ENCODE results near the gene LRRC40. TPM values are rescaled to one million over a fixed set of nuclear protein-coding genes. Genes with fewer than 3 reads are reported as not detected.

Gene LRRC40
- polyA plus RNA-seq, 1 donor from 2014 or later: 107 TPM

DNA sequence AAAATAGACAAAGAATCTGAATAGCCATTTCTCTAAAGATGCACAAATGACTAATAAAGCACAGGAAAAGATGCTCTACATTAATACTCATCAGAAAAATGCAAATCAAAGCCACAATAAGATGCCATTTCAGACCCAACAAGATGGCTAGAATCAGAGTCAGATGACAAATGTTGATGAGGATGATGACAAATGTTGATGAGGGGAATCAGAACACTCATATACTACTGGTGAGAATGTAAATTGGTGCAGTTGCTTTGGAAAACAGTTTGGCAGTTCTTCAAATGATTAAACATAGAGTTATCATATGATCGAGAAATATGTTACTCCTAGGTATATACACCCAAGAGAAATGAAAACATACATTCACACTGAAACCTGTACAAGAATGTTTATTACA is 33.9 kb downstream of the LRRC40 start:
- H3K9ac ChIP-seq (ENCODE audit: low read length): no peak overlapping the region
- H3K9me3 ChIP-seq (ENCODE audit: low read length): no peaks in the 10 kb centered on the region
- H3K36me3 ChIP-seq (ENCODE audit: insufficient read depth, low read length): peaks cover 5% of the 10 kb centered on the region
- no peaks in the 10 kb centered on the region for H4K20me1 ChIP-seq (ENCODE audit: insufficient read depth)
- no peak overlapping the region for H2AFZ ChIP-seq (ENCODE audit: low read depth, low read length)
- H3K9me2 ChIP-seq (ENCODE audit: insufficient read depth, low read length): no peaks in the 10 kb centered on the region
- no peak overlapping the region for H3K4me3 ChIP-seq (ENCODE audit: low read length)
- no peaks in the 10 kb centered on the region for H3F3A ChIP-seq (ENCODE audit: insufficient read depth, low read length, poor library complexity, severe bottlenecking)
- TF ChIP-seq SMC3 (conservative IDR thresholded peaks at IDR 0.05; ENCODE audit: poor library complexity) (no peak), EP300 (conservative IDR thresholded peaks at IDR 0.05; ENCODE audit: poor library complexity, severe bottlenecking) (no peak), POLR2AphosphoS5 (IDR thresholded peaks at IDR 0.05) (no peak), MXI1 (conservative IDR thresholded peaks at IDR 0.05; ENCODE audit: poor library complexity, severe bottlenecking) (no peak), RAD21 (conservative IDR thresholded peaks at IDR 0.05) (no peak), TAF1 (IDR thresholded peaks at IDR 0.05; ENCODE audit: low read depth) (no peak), EZH2 (IDR thresholded peaks at IDR 0.05; ENCODE audit: borderline replicate concordance, insufficient read depth, low read length, poor library complexity, severe bottlenecking) (no peak)
- TF ChIP-seq, protein P1, sequence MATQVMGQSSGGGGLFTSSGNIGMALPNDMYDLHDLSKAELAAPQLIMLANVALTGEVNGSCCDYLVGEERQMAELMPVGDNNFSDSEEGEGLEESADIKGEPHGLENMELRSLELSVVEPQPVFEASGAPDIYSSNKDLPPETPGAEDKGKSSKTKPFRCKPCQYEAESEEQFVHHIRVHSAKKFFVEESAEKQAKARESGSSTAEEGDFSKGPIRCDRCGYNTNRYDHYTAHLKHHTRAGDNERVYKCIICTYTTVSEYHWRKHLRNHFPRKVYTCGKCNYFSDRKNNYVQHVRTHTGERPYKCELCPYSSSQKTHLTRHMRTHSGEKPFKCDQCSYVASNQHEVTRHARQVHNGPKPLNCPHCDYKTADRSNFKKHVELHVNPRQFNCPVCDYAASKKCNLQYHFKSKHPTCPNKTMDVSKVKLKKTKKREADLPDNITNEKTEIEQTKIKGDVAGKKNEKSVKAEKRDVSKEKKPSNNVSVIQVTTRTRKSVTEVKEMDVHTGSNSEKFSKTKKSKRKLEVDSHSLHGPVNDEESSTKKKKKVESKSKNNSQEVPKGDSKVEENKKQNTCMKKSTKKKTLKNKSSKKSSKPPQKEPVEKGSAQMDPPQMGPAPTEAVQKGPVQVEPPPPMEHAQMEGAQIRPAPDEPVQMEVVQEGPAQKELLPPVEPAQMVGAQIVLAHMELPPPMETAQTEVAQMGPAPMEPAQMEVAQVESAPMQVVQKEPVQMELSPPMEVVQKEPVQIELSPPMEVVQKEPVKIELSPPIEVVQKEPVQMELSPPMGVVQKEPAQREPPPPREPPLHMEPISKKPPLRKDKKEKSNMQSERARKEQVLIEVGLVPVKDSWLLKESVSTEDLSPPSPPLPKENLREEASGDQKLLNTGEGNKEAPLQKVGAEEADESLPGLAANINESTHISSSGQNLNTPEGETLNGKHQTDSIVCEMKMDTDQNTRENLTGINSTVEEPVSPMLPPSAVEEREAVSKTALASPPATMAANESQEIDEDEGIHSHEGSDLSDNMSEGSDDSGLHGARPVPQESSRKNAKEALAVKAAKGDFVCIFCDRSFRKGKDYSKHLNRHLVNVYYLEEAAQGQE (IDR thresholded peaks at IDR 0.05; ENCODE audit: borderline replicate concordance): no peak
- TF ChIP-seq, protein P2, sequence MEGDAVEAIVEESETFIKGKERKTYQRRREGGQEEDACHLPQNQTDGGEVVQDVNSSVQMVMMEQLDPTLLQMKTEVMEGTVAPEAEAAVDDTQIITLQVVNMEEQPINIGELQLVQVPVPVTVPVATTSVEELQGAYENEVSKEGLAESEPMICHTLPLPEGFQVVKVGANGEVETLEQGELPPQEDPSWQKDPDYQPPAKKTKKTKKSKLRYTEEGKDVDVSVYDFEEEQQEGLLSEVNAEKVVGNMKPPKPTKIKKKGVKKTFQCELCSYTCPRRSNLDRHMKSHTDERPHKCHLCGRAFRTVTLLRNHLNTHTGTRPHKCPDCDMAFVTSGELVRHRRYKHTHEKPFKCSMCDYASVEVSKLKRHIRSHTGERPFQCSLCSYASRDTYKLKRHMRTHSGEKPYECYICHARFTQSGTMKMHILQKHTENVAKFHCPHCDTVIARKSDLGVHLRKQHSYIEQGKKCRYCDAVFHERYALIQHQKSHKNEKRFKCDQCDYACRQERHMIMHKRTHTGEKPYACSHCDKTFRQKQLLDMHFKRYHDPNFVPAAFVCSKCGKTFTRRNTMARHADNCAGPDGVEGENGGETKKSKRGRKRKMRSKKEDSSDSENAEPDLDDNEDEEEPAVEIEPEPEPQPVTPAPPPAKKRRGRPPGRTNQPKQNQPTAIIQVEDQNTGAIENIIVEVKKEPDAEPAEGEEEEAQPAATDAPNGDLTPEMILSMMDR (IDR thresholded peaks at IDR 0.05; ENCODE audit: poor library complexity, severe bottlenecking): no peak
- H3K27me3 ChIP-seq (ENCODE audit: insufficient read depth, low read depth, low read length): no peaks in the 10 kb centered on the region
- H3K4me2 ChIP-seq (ENCODE audit: low read length): no peak overlapping the region
- no peak overlapping the region for H3K27ac ChIP-seq (ENCODE audit: low read length)
- H3K79me2 ChIP-seq (replicated peaks; ENCODE audit: insufficient read depth, low read length): no peaks in the 10 kb centered on the region

DNA sequence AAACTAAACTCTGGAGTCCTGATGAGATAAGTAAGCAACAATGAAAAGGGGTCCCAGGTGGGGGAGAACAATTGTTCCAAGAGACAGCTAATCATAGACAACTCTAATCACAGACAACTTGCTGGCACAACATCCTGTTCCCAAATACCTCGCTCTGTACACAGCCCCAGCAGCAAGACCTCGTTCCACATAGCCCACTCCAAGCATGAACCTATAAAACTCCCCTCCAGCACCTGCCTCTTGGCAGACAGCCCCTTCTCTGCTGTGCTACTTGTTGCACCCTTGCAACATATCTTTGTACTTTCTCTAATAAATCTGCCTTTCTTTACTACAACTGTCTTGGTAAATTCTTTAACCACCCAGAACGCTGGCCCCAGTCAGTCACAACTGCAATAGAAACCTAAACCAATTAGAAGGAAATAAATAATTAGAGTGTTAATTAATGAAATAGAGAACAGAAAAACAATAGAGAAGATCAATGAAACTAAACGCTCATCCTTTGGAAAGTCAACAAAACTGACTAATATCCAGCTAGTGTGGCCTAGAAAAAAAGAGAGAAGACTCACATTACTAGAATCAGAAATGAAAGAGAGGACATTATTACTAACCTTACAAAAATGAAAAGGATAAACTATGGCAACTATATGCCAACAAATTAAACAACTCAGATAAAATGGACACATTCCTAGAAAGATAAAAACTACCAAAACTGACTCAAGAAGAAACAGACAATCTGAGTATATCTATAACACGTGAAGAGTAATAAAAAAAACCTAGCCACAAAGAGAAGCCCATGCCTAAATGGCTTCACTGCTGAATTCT is 36.1 kb downstream of the LRRC40 start:
- Histone ChIP-seq H3K36me3 (ENCODE audit: insufficient read depth, low read length) (peaks cover 5% of the 10 kb centered on the region), H4K20me1 (ENCODE audit: insufficient read depth) (no peaks in the 10 kb centered on the region), H3K27ac (ENCODE audit: low read length) (no peak overlapping the region), H3K4me3 (ENCODE audit: low read length) (no peak overlapping the region), H3K4me2 (ENCODE audit: low read length) (no peak overlapping the region), H3K9me3 (ENCODE audit: low read length) (no peaks in the 10 kb centered on the region), H3K79me2 (replicated peaks; ENCODE audit: insufficient read depth, low read length) (no peaks in the 10 kb centered on the region), H3K9me2 (ENCODE audit: insufficient read depth, low read length) (no peaks in the 10 kb centered on the region), H2AFZ (ENCODE audit: low read depth, low read length) (no peak overlapping the region), H3K27me3 (ENCODE audit: insufficient read depth, low read depth, low read length) (no peaks in the 10 kb centered on the region), H3F3A (ENCODE audit: insufficient read depth, low read length, poor library complexity, severe bottlenecking) (no peaks in the 10 kb centered on the region), H3K9ac (ENCODE audit: low read length) (no peak overlapping the region)
- TF ChIP-seq, protein P2 (IDR thresholded peaks at IDR 0.05; ENCODE audit: poor library complexity, severe bottlenecking): no peak
- TF ChIP-seq RAD21 (conservative IDR thresholded peaks at IDR 0.05): no peak
- no peak for TF ChIP-seq TAF1 (IDR thresholded peaks at IDR 0.05; ENCODE audit: low read depth)
- TF ChIP-seq MXI1 (conservative IDR thresholded peaks at IDR 0.05; ENCODE audit: poor library complexity, severe bottlenecking): no peak
- TF ChIP-seq SMC3 (conservative IDR thresholded peaks at IDR 0.05; ENCODE audit: poor library complexity): no peak
- no peak for TF ChIP-seq POLR2AphosphoS5 (IDR thresholded peaks at IDR 0.05)
- no peak for TF ChIP-seq EZH2 (IDR thresholded peaks at IDR 0.05; ENCODE audit: borderline replicate concordance, insufficient read depth, low read length, poor library complexity, severe bottlenecking)
- TF ChIP-seq, protein P1 (IDR thresholded peaks at IDR 0.05; ENCODE audit: borderline replicate concordance): no peak
- TF ChIP-seq EP300 (conservative IDR thresholded peaks at IDR 0.05; ENCODE audit: poor library complexity, severe bottlenecking): no peak

Measured in neural cell (in vitro differentiated cells).